ENCODE results near the gene USP54.
A peak's percentile ranks its signal among the peaks of the same experiment; 100 is the strongest.
"Not testable (repeated sequence)": the region's sequence is repeated elsewhere in the genome, so short reads cannot be mapped to it uniquely, and the experiment has no call there.

USP54 gene

DNA sequence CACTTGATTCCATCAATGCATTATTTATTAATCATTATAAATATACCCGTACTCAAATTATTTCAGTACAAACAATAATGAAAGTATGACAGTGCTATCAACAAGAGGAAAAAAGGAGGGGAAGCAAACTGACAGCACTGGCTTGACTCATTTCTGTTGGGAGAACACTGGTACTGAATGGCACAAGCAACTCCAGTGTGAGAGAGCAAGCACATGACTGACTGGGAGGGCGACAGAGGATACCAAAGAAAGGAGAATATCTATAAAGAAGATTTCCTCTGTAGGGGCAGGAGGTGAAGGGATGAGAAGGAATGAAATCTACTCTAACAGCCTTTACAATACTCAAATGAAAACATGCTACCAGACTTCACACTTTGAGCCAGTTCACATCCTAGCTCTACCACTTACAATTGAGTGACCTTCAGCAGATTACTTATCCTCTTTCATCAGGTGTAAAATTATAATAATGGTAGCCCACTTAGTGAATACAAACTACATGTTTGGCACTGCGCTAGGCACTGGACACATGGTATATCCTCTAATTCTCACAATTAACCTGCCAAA lies 1.5 kb downstream of the USP54 start:
- Histone ChIP-seq H3K27me3 (replicated peaks in 2 of 5; ENCODE audit: control insufficient read depth in 4 of 5, insufficient read depth in 5 of 5, low read length in 4 of 5) (no peaks in the 10 kb centered on the region), H3K4me1 (ENCODE audit: control extremely low read depth in 1 of 4, control insufficient read depth in 4 of 4, insufficient read depth in 4 of 4, low read length in 3 of 4) (peaks cover 14 to 61% (median 38%) of the 10 kb centered on the region in 4 experiments), H3K9me3 (ENCODE audit: control extremely low read depth in 1 of 5, control insufficient read depth in 4 of 5, insufficient read depth in 2 of 5, low read depth in 1 of 5, low read length in 4 of 5) (no peaks in the 10 kb centered on the region), H3K36me3 (ENCODE audit: control insufficient read depth in 4 of 4, insufficient read depth in 4 of 4, low read length in 3 of 4) (no peaks in the 10 kb centered on the region), H3K27ac (ENCODE audit: insufficient read depth in 1 of 2, low read depth in 1 of 2, low read length in 2 of 2, poor library complexity in 1 of 2, severe bottlenecking in 2 of 2) (no peak overlapping the region), H3K4me3 (ENCODE audit: control insufficient read depth in 1 of 7, extremely low read depth in 1 of 7, insufficient read depth in 4 of 7, low read depth in 2 of 7, low read length in 6 of 7) (no peak overlapping the region)
- CTCF ChIA-PET = interaction anchor here (0.7 to 1.5 kb wide), 4 partner anchors 12 to 57 kb away, joined by 3 to 6 read pairs (median 6); no protein-coding TSS in a partner anchor
- DNase-seq = peak in 2 of 3 donors; percentile 34 to 60
- WGBS (ENCODE audit: insufficient coverage) = no CpG with 5 or more reads among the region's 3 CpGs
- POLR2A ChIA-PET = no interaction called here

DNA sequence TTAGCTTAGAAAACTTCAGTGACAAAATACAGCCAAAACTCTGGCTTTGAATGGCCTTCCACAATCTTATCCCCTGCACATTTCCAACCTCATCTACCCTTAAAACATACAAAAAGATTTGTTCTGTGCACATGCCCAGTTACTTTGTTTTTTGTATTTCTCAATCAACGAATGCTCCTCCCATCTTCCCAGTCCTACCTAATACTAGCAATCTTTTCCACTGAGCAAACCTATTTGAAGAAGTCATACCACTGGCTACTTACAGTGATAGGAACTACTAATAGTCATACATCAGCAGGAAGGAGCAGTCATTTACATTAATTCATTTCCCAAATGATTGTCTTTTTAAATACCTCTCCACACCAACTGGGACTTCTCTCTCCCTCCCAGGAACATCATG lies 2.5 kb downstream of the USP54 start:
- POLR2A ChIA-PET = no interaction called here
- H3K36me3 ChIP-seq (ENCODE audit: control insufficient read depth in 4 of 4, insufficient read depth in 4 of 4, low read length in 3 of 4) = no peaks in the 10 kb centered on the region

GRCh38 chr10:73586583-73586984 lies 4.6 kb downstream of the USP54 start:
- H3K4me3 ChIP-seq (ENCODE audit: control insufficient read depth in 1 of 7, extremely low read depth in 1 of 7, insufficient read depth in 4 of 7, low read depth in 2 of 7, low read length in 6 of 7) = peak overlapping the region in 5 of 7 experiments; percentile 7 to 60 (median 29)
- no peaks in the 10 kb centered on the region for H3K9me3 ChIP-seq (ENCODE audit: control extremely low read depth in 1 of 5, control insufficient read depth in 4 of 5, insufficient read depth in 2 of 5, low read depth in 1 of 5, low read length in 4 of 5)
- H3K36me3 ChIP-seq (ENCODE audit: control insufficient read depth in 4 of 4, insufficient read depth in 4 of 4, low read length in 3 of 4) = no peaks in the 10 kb centered on the region
- H3K4me1 ChIP-seq (ENCODE audit: control extremely low read depth in 1 of 4, control insufficient read depth in 4 of 4, insufficient read depth in 4 of 4, low read length in 3 of 4) = peaks cover 7 to 52% (median 29%) of the 10 kb centered on the region in 4 experiments
- H3K27me3 ChIP-seq (replicated peaks in 2 of 5; ENCODE audit: control insufficient read depth in 4 of 5, insufficient read depth in 5 of 5, low read length in 4 of 5) = no peaks in the 10 kb centered on the region
- peak; percentile 63 to 84 (median 74) for DNase-seq
- H3K27ac ChIP-seq (ENCODE audit: insufficient read depth in 1 of 2, low read depth in 1 of 2, low read length in 2 of 2, poor library complexity in 1 of 2, severe bottlenecking in 2 of 2) = peak overlapping the region in 1 of 2 experiments; percentile 76
- no CpG with 5 or more reads among the region's 1 CpG for WGBS (ENCODE audit: insufficient coverage)
- CTCF ChIA-PET = interaction anchor here (1.2 to 1.9 kb wide), 3 partner anchors 11 to 59 kb away, joined by 3 to 4 read pairs (median 3); no protein-coding TSS in a partner anchor
- POLR2A ChIA-PET = no interaction called here

More for the DNA sequence above, 2.5 kb downstream of the USP54 start:
- Histone ChIP-seq H3K9me3 (ENCODE audit: control extremely low read depth in 1 of 5, control insufficient read depth in 4 of 5, insufficient read depth in 2 of 5, low read depth in 1 of 5, low read length in 4 of 5) (no peaks in the 10 kb centered on the region), H3K4me1 (ENCODE audit: control extremely low read depth in 1 of 4, control insufficient read depth in 4 of 4, insufficient read depth in 4 of 4, low read length in 3 of 4) (peaks cover 14 to 63% (median 38%) of the 10 kb centered on the region in 4 experiments), H3K27me3 (replicated peaks in 2 of 5; ENCODE audit: control insufficient read depth in 4 of 5, insufficient read depth in 5 of 5, low read length in 4 of 5) (no peaks in the 10 kb centered on the region), H3K4me3 (ENCODE audit: control insufficient read depth in 1 of 7, extremely low read depth in 1 of 7, insufficient read depth in 4 of 7, low read depth in 2 of 7, low read length in 6 of 7) (no peak overlapping the region), H3K27ac (ENCODE audit: insufficient read depth in 1 of 2, low read depth in 1 of 2, low read length in 2 of 2, poor library complexity in 1 of 2, severe bottlenecking in 2 of 2) (no peak overlapping the region)
- WGBS (ENCODE audit: insufficient coverage) = 100% methylated on average over 1 of the region's 1 CpG
- no peak for DNase-seq
- CTCF ChIA-PET = interaction anchor here (0.8 kb wide), 1 partner anchor 8 kb away, joined by 3 read pairs; no protein-coding TSS in a partner anchor

GRCh38 chr10:73585327-73585726 lies 5.8 kb downstream of the USP54 start:
- no peak for DNase-seq
- H3K27ac ChIP-seq (ENCODE audit: insufficient read depth in 1 of 2, low read depth in 1 of 2, low read length in 2 of 2, poor library complexity in 1 of 2, severe bottlenecking in 2 of 2) = no peak overlapping the region
- H3K36me3 ChIP-seq (ENCODE audit: control insufficient read depth in 4 of 4, insufficient read depth in 4 of 4, low read length in 3 of 4) = no peaks in the 10 kb centered on the region
- CTCF ChIA-PET = no interaction called here
- H3K9me3 ChIP-seq (ENCODE audit: control extremely low read depth in 1 of 5, control insufficient read depth in 4 of 5, insufficient read depth in 2 of 5, low read depth in 1 of 5, low read length in 4 of 5) = no peaks in the 10 kb centered on the region
- WGBS (ENCODE audit: insufficient coverage) = 93% methylated on average over 2 of the region's 3 CpGs
- peaks cover 7 to 40% (median 20%) of the 10 kb centered on the region in 4 experiments for H3K4me1 ChIP-seq (ENCODE audit: control extremely low read depth in 1 of 4, control insufficient read depth in 4 of 4, insufficient read depth in 4 of 4, low read length in 3 of 4)
- POLR2A ChIA-PET = no interaction called here
- no peaks in the 10 kb centered on the region for H3K27me3 ChIP-seq (replicated peaks in 2 of 5; ENCODE audit: control insufficient read depth in 4 of 5, insufficient read depth in 5 of 5, low read length in 4 of 5)
- no peak overlapping the region for H3K4me3 ChIP-seq (ENCODE audit: control insufficient read depth in 1 of 7, extremely low read depth in 1 of 7, insufficient read depth in 4 of 7, low read depth in 2 of 7, low read length in 6 of 7)

DNA sequence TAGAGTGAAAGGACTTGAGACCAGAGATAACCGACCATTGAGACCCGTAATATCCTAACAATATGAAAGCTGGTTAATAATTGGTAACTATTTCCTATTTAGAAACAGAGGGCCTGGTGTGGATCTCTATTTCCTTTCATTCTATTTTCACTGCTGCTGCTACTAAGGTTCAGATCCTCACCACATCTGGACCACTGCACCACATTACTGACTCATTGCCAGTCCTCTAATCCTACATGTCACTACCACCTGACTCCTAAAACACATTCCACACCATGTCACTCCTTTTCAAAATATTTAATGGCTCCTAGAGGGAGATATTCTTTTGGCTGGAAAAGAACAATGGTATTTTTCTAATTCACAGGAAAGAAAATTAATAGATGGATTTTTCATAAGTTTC lies 6.4 kb downstream of the USP54 start:
- Histone ChIP-seq H3K27ac (ENCODE audit: insufficient read depth in 1 of 2, low read depth in 1 of 2, low read length in 2 of 2, poor library complexity in 1 of 2, severe bottlenecking in 2 of 2) (no peak overlapping the region), H3K4me3 (ENCODE audit: control insufficient read depth in 1 of 7, extremely low read depth in 1 of 7, insufficient read depth in 4 of 7, low read depth in 2 of 7, low read length in 6 of 7) (no peak overlapping the region), H3K36me3 (ENCODE audit: control insufficient read depth in 4 of 4, insufficient read depth in 4 of 4, low read length in 3 of 4) (no peaks in the 10 kb centered on the region), H3K9me3 (ENCODE audit: control extremely low read depth in 1 of 5, control insufficient read depth in 4 of 5, insufficient read depth in 2 of 5, low read depth in 1 of 5, low read length in 4 of 5) (no peaks in the 10 kb centered on the region), H3K4me1 (ENCODE audit: control extremely low read depth in 1 of 4, control insufficient read depth in 4 of 4, insufficient read depth in 4 of 4, low read length in 3 of 4) (peaks cover 7 to 34% (median 14%) of the 10 kb centered on the region in 4 experiments), H3K27me3 (replicated peaks in 2 of 5; ENCODE audit: control insufficient read depth in 4 of 5, insufficient read depth in 5 of 5, low read length in 4 of 5) (no peaks in the 10 kb centered on the region)
- CTCF ChIA-PET = no interaction called here
- peak in 2 of 3 donors; percentile 64 to 74 for DNase-seq
- no CpG with 5 or more reads among the region's 2 CpGs for WGBS (ENCODE audit: insufficient coverage)
- POLR2A ChIA-PET = interaction anchor here (0.6 kb wide), 1 partner anchor 7 kb away, joined by 4 read pairs; no protein-coding TSS in a partner anchor

DNA sequence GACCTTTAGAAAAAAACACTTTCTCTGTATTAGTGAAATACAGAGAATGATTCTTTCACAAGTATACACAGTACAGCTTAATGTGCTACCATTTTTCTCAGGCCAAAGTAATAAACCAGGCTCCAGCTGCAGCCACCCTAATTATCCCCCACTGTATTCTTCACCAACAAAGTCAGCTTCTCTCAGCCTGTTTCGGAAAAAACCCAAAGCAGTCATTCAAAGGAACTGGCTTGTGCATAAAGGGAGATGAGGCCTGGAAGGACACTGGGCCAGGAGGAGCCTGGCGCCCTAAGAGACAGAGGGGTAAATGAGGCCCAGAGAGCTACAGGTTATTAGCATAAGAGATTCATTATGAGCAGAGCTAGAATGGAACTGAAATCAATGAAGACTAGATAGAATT lies 9.2 kb downstream of the USP54 start:
- H3K27ac ChIP-seq (ENCODE audit: insufficient read depth in 1 of 2, low read depth in 1 of 2, low read length in 2 of 2, poor library complexity in 1 of 2, severe bottlenecking in 2 of 2) = no peak overlapping the region
- no peaks in the 10 kb centered on the region for H3K36me3 ChIP-seq (ENCODE audit: control insufficient read depth in 4 of 4, insufficient read depth in 4 of 4, low read length in 3 of 4)
- DNase-seq = no peak
- ChIA-PET CTCF (interaction anchor here (0.6 to 1.3 kb wide), 5 partner anchors 9 to 53 kb away, joined by 3 to 7 read pairs (median 3); partner anchors contain the start of gene USP54), POLR2A (no interaction called here)
- no peaks in the 10 kb centered on the region for H3K9me3 ChIP-seq (ENCODE audit: control extremely low read depth in 1 of 5, control insufficient read depth in 4 of 5, insufficient read depth in 2 of 5, low read depth in 1 of 5, low read length in 4 of 5)
- peaks cover 7 to 16% (median 9%) of the 10 kb centered on the region in 4 experiments for H3K4me1 ChIP-seq (ENCODE audit: control extremely low read depth in 1 of 4, control insufficient read depth in 4 of 4, insufficient read depth in 4 of 4, low read length in 3 of 4)
- H3K27me3 ChIP-seq (replicated peaks in 2 of 5; ENCODE audit: control insufficient read depth in 4 of 5, insufficient read depth in 5 of 5, low read length in 4 of 5) = no peaks in the 10 kb centered on the region
- H3K4me3 ChIP-seq (ENCODE audit: control insufficient read depth in 1 of 7, extremely low read depth in 1 of 7, insufficient read depth in 4 of 7, low read depth in 2 of 7, low read length in 6 of 7) = no peak overlapping the region
- WGBS (ENCODE audit: insufficient coverage) = 94% methylated on average over 2 of the region's 2 CpGs

DNA sequence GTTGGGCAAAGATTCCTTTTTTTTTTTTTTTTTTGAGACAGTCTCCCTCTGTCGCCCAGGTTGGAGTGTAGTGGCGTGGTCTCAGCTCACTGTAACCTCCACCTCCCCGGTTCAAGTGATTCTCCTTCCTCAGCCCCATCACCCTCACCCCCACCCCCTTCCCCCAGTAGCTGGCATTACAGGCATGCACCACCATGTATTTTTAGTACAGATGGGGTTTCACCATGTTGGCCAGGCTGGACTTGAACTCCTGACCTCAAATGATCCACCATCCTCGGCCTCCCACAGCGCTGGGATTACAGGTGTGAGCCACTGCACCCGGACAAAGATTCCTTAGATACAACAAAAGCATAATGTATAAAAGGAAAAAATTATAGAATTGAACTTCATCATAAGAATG lies 12.2 kb downstream of the USP54 start:
- CTCF ChIA-PET; DNase-seq; H3K4me1 ChIP-seq (ENCODE audit: control extremely low read depth in 1 of 4, control insufficient read depth in 4 of 4, insufficient read depth in 4 of 4, low read length in 3 of 4); H3K4me3 ChIP-seq (ENCODE audit: control insufficient read depth in 1 of 7, extremely low read depth in 1 of 7, insufficient read depth in 4 of 7, low read depth in 2 of 7, low read length in 6 of 7); H3K36me3 ChIP-seq (ENCODE audit: control insufficient read depth in 4 of 4, insufficient read depth in 4 of 4, low read length in 3 of 4); POLR2A ChIA-PET; H3K27me3 ChIP-seq (replicated peaks in 2 of 5; ENCODE audit: control insufficient read depth in 4 of 5, insufficient read depth in 5 of 5, low read length in 4 of 5); H3K9me3 ChIP-seq (ENCODE audit: control extremely low read depth in 1 of 5, control insufficient read depth in 4 of 5, insufficient read depth in 2 of 5, low read depth in 1 of 5, low read length in 4 of 5); H3K27ac ChIP-seq (ENCODE audit: insufficient read depth in 1 of 2, low read depth in 1 of 2, low read length in 2 of 2, poor library complexity in 1 of 2, severe bottlenecking in 2 of 2): not testable (repeated sequence)
- no CpG with 5 or more reads among the region's 6 CpGs for WGBS (ENCODE audit: insufficient coverage)
